HG03060 (cell line): ENCODE results near the gene AMN.

Source experiments
- ATAC-seq: cut with Tn5 transposase; IDR thresholded peaks from one replicate; pipeline ENCODE4 v1.9.1; 2021; ENCODE audit warnings: low read depth, moderate number of reproducible peaks; ENCODE audit not compliant: unreplicated experiment

Gene AMN

DNA sequence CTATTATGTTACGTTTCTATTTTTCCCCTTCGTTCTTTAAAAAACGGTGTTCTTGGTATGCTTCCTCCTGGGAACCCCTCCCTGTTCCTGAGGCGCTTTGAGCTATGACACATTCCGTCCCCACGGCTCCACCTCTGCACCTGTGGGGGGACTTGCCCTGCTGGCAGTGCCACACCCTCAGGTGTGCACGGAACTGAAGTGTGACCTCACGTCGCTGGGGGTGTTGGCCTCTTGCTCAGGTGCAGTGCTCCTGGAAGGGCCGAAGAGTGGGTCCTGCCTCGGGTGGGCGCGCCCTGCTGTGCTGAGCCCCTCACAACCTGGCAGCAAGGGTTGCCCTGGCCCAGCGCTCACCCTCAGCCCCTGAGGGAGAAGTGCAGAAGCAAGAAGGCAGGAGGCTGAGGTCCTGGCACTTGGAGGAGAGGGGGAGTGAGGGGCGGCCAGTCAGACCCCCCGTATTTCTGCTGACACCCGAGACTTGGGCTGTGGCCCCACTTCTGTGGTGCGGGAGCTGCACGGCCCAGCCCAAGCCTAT, 4.9 kb downstream of the AMN start:
- ATAC-seq, result no peak

DNA sequence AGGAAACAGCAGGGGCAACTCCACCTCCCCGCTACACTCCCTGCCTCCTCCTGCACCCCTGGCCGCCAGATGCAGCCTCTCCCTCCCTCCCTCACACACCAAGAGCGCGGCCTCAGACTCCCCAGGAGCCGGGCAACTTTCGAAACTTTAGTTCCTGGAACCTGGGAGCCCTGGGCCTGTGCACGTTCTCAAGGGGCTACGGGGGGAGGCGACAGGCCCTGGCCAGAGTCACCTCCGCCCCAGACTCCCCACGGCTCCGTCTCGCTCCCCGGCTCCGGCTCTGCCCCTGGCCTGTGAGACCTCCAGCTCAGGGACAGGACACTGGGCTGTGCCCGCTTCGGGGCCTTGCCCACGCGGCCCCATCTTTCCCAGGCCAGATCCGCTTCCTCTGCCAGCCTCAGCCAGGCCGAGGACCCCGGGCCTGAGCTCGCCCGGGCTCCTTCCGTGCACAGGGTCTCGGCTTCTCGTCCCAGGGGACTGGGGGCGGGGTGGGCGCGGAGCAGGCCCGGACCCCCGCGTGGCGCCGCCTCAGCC, 5.5 kb downstream of the AMN start:
- ATAC-seq, result no peak

DNA sequence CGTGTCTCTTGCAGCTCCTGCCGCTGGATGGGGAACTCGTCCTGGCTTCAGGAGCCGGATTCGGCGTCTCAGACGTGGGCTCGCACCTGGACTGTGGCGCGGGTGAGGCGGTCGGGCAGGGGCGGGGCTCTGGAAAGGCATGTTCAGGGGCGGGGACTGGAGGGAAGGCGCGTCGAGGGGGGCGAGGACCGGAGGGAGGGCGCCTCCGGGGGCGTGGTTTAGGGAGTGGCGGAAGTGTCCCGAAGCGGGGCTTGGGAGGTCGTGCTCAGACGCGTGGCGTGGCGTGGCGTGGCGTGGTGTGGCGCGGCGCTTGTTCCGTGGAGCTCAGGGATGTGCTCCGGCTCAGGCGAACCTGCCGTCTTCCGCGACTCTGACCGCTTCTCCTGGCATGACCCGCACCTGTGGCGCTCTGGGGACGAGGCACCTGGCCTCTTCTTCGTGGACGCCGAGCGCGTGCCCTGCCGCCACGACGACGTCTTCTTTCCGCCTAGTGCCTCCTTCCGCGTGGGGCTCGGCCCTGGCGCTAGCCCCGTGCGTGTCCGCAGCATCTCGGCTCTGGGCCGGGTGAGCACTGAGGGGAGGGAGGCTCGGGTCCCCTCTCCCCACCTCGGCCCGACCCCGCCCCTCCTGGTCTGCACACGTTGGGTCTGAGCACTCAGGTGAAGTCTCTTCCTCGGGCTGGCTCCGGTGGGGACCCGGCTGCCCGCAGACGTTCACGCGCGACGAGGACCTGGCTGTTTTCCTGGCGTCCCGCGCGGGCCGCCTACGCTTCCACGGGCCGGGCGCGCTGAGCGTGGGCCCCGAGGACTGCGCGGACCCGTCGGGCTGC, 6.2 kb downstream of the AMN start:
- ATAC-seq, result no peak

DNA sequence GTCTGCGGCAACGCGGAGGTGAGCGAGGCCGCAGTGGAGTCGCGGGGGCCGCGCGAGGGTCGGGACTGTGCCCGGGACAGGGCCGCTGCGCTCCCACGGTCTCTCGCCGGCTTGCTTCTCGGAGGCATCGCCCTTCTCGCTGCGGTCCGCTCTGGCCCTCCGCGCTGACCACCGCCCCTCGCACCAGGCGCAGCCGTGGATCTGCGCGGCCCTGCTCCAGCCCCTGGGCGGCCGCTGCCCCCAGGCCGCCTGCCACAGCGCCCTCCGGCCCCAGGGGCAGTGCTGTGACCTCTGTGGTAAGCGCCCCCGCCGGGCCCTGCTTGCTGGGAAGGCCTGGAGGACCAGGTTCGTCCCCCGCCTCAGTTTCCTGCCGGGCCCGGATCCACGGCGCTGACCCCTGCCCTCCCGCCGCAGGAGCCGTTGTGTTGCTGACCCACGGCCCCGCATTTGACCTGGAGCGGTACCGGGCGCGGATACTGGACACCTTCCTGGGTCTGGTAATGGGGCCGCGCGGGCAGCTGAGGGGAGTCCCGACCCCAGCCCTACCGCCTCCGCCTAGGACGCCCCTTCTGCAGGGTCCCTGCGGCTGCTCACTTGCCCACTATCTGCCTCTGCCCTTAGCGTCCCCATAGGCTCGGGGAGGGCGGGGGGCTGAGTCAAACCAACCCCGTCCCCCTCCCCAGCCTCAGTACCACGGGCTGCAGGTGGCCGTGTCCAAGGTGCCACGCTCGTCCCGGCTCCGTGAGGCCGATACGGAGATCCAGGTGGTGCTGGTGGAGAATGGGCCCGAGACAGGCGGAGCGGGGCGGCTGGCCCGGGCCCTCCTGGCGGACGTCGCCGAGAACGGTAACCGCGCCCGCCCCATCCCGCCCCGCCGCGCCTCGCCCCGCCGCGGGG, 7.0 kb downstream of the AMN start:
- no peak for ATAC-seq

DNA sequence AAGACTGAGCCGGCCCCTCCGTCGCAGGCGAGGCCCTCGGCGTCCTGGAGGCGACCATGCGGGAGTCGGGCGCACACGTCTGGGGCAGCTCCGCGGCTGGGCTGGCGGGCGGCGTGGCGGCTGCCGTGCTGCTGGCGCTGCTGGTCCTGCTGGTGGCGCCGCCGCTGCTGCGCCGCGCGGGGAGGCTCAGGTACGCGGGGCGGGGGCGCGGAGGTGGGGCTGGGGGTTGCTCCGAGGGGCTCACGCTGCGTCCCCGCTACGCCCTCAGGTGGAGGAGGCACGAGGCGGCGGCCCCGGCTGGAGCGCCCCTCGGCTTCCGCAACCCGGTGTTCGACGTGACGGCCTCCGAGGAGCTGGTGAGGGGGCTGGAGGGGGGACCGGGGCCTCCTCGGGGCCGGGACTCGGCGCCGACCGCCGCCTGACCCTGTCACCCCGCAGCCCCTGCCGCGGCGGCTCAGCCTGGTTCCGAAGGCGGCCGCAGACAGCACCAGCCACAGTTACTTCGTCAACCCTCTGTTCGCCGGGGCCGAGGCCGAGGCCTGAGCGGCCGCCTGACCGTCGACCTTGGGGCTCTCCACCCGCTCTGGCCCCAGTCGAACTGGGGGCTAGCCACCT, 7.8 kb downstream of the AMN start:
- ATAC-seq, result no peak

DNA sequence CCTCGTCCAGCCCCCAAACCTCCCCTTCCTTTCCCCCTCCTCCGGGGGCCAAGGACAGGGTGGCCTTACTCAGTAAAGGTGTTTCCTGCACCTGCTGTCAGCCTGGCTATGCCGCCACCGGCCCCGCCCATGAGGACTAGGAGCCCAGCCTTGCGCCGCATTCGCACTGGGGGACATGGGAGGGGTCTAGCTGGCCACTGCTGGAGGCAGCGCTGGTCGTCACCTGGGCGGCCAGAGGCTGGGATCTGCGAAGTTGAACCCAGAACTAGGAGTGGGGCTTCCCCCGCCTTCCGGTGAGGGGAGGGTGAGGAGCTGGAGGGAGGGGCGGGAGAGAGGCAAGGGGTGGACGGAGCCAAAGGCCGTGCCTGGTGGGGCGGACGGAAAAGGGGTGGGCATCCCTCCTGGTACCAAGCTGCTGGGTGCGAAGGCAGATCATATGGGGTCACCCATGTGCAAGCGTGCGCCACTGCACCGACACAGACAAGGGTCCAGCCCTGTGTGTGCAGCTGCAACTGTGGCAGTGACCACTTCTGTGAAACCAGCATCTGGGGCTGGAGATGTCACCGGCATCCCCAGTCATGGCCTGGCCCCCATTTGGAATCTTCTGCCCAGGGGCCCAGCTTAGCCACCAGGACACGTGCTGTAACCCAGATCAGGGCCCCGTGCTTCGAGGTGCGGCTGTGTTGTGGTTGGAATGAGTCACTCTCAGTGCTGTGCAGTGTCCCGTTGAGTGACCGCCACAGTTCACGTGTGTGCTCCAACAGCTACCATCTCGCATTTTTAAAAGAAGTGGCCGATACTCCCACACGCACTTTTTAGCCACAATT, 8.5 kb downstream of the AMN start:
- ATAC-seq, result no peak

DNA sequence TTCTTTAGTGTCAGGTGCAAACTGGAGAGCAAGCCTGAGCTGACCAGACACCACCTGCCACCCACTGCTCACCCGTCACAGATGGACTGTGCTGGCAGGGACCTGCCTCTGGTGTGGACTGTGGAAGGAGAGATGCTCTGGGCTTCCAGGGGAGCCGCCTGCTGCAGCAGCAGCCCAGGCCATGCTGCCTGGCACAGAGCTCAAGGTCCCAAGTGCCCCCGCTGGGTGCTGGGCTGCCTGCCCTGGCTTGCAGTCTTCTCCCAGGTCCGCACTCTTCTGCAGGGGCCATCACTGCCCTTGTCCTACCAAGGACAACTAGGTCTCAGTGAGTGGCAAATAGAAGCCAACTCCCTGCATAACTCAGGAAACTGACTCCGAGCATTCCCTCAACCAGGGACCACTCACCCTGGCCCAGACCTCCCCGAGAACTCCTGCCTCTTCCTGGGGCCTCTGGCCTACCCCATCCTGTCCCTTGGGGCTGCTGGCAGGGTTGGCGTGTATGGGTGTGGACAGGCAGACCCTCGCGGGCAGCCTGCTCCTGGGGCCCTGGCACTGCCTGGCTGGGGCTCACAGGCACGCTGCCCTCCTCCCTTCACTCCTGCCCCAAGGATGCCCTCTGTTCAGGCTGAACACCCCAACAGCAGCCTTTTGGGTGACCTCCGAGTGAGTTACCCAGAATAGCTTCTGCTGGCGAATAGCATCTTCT, 9.3 kb downstream of the AMN start:
- ATAC-seq, result no peak

DNA sequence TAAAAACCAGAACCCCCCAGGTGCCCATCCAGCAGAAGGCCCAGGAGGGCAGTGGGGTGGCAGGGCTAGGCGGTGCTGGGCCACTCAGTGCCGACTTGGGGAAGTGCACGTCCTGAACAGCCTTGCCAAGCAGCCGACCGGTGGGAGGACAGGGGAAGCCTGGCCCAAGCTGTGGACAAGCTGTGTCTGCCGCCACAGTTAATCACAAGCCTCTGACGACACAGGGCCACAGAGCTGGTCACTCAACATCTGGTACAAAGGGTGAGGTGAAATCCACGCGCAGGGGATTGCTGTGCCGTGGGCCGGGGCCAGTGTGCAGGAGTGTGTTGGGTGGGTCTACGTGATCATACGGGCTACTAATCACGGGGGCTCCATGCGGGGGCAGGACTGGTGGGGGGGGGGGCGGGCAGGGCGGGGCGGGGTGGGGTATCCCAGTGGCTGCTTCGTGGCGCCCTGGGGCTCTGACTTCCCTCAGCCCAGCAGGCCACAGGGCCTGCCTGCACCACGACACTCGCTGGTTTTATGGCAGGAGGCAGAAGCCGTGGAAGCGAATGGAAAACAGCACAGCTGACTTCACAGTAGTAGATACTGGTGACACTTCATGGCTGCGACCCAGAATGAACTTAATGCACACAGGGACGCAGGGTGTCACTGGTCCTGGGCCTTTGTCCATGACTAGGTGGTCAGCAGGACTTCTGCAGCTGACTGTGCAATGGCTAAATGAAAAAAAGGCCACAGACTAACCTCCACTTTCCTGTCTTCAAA, 10.2 kb downstream of the AMN start:
- ATAC-seq, result no peak

DNA sequence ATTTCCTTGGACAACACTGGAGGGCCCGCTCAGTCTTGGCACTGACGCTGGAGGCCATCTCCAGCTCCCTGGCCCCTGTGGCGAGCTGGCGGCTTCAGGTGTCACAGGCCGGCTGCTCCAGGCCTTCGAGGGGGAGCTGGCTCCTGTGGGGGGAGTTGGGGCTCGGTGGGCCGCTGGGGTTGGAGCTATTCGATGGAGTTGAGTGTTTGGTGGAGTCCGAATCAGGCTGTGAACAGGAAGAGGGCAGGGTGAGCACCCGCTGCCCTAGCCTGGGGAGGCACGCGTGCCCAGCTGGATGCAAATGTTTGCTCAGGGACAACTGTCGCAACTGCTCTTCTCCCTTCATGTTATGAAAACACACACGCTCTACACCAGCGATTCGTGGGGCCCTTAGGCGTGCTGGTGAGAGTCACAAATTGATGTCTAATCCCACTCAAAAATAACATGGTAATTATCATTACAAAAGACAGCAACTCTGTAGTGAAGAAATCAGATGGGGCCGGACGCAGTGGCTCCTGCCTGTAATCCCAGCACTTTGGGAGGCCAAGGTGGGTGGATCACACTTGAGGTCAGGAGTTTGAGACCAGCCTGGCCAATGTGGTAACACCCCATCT, 11.3 kb downstream of the AMN start:
- ATAC-seq, result no peak

DNA sequence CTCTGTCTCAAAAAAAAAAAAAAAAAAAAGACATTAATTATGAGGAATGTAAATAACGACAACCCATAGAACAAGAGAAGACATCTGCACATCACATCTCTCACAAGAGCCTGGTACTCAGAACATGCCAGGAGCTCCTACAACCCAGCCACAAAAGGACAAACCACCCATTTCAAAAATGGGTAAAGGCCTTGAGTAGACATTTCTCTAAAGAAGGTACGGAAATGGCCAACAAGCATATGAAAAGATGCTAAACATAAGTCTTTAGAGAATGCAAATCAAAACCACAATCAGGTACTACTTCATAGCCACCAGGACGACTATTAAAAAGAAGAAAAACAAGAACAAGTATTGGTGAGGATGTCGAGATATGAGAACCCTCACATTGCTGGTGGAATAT, 13.3 kb downstream of the AMN start:
- no peak for ATAC-seq

DNA sequence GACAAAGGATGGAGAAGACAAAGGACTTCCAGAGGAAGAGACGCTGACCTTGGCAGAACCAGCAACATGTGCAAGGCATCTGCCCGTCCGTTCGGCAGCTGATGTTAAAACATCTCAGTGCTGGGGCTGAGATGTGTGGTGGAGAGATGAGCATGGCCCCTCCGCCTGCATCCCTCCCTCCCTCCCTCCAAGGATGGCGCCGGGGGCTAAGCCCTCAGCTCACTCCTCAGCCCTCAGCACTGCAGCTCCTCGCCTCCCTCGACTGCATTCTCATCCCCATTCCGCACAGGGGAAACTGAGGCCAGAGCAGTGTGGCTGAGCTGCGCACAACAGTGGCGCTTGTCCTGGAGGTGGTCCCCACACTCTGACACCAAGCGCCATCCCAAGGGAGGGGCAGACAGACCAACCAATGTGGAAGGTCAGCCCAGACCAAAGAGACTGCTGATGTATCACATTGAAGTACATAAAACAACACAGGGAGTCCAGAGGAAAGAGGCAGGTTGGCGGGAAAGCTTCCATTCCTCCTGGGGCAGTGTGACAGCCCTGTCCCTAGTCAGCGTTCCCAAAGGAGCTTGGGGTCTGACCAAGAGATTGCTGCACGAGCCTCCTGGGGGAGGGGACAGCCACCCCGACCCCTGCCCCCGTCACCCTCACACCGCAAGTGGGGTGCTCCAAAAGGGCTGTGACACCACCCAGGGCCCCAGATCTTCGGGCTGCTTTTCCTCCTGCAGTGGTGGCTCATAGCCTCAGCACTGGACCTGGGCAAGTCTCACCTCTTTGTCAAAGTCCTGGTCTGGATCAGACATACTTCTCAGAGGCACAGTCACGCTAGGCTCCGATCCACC, 15.1 kb downstream of the AMN start:
- no peak for ATAC-seq

DNA sequence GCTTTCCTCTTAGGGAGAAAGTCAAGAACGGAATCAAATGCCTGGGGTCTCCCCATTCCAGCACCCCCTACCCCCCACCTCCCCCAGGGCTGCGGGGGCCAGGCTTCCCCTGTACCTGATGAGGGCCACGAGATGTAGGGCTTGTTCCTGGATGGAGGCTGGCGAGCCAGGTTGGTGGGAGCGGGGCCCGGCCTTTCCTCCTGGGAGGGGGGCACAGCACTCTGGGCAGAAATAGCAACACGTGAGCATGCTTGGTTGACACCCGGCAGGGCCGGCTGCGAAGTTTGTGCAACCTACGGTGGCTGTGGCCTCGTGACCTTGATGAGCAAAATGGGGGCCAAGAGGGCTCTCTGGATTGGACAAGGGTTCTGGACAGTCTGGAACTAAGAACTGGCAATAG, 15.7 kb downstream of the AMN start:
- no peak for ATAC-seq

DNA sequence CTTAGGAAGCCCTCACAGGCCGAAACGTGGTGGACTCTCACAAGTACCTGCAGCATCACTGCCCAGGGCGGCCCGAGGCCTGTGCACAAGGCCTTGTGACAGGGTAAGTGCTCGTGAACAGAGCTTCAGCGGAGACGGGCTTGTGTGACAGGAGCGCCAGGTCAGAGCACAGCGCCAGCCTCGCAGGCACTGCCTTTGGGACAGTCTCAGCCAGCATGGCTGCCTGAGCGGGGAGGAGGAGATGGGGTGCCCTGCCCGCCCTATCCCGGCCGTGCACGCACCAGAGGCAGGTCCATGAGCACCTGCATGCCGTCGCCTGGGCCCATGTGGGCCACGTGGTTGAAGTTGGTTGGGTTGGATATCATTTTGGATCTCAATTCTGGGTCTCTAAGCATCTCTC, 16.9 kb downstream of the AMN start:
- ATAC-seq, result no peak

DNA sequence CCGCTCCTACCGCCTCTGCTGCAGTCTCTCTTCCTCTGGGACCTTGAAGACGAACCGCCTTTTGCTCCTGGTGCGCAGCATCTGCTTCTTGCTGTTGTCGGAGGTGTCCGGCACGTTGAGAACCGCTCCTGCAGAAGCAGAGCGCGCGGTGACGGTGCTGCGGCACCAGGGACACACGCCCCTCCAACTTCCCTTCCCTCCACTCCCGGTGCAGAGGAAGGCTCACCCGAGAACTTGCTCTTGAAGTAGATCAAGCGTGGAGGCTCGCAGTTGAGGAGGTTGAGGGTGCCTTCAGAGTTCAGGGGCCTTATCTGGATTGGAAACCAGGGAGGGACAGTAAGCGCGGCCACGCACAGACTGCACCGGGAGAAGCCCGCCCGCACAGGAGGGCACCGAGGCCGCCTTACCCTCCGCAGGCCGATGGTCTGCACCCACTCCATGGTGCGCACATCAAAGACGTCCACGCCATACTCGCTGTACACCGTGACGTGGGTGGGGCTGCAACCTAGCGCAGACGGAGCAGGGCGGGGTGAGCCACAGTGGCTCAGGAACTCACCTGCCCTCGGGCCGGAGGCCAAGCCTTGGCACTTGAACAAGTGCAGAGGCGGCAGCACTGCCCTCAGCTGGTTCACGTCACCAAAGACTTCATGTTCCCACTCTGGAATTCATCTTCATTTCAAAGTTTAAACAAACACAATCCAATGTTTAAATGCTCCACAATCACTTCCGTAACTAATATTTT, 17.5 kb downstream of the AMN start:
- no peak for ATAC-seq

DNA sequence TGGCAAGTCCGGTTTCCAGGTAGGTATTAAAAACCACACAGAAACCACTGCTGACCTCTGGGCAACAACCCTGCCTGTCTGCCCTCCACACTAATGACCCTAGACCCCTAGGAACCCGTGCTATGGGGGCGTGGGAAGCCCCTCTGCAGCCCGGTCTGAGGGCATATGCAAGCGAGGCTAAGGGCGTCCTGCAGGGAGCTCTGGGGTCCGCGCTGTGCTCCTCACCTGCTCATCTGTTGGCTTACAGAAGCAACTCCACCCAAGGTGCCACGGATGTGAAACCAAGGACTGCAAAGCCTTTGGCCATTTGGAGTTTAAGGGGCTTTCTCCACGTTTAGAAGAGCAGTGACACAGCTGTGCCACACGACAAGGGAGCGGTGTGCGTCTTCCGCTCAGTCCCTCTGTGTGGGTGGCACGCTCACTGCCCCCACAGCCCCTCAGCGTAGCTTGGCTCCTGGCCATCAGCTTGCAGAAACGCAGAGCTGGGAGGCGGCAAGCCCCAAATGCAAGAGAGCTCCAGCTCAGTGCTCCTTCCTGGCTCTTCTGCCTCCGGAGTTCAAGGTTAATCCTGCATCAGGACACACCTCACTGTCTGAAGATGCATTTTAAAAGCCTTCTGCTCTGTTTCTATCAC, 18.4 kb downstream of the AMN start:
- ATAC-seq, result no peak

DNA sequence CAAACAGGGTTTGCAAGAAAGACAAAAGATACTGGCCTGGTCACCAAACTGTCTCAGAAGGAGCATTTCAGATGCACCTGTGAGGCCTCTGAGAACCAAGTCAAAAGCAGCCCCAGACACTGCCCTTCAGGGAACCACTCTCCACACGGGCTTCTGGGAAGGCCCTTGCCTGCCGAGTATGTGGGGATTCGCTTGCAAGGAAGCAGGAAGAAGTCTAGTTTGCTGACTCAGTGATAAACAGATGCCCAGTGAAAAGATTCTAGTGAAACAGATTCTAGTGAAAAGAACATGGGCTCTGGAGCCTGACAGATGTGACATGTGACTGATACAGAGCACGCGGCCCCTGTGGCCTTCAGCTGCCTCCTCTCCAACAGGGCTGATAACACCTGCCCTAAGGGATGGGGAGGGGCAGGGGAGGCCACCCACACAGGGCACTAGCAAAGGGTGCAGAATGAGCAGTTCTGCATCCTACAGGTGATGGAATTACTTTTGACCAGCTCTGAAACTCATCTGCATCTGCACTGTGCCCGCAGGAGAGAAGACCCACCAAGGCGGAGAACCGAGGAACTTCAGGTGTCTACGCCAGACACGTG, 19.1 kb downstream of the AMN start:
- no peak for ATAC-seq
